Adrenal gland (tissue), 12 donors: ENCODE data around the gene NFKBIA. TPM values are rescaled to one million over a fixed set of nuclear protein-coding genes. Genes with fewer than 3 reads are reported as not detected.
A peak's percentile ranks its signal among the peaks of the same experiment; 100 is the strongest.

ENCODE experiments used
- DNase-seq, 7 donors: peaks; one replicate each; pipeline ENCODE4 v3.0.0-alpha.2; 2019 to 2020
- H3K27ac ChIP-seq, 5 donors: fragments of 200-600 bp; sonication (generic) in 4 of 5; 1 replicate in 3 of 5; 2 replicates in 2 of 5; pipeline versions ENCODE4 v1.5.1 to v1.8.0; 2016 to 2020; ENCODE audit warnings: mild to moderate bottlenecking in 1 of 5
- H3K27me3 ChIP-seq: fragments of 200-600 bp; 2 replicates; pipeline ENCODE4 v1.8.0; 2021
- H3K36me3 ChIP-seq, 2 donors: fragments of 200-600 bp; replicated peaks in 1 of 2; 1 replicate in 1 of 2; 2 replicates in 1 of 2; pipeline versions ENCODE4 v1.5.1 to v1.8.0; 2018 to 2022
- H3K4me1 ChIP-seq, 2 donors: fragments of 200-600 bp; replicated peaks in 1 of 2; 1 replicate in 1 of 2; 2 replicates in 1 of 2; pipeline versions ENCODE4 v1.5.1 to v1.8.0; 2018 to 2021
- H3K4me3 ChIP-seq, 4 donors: fragments of 200-600 bp; sonication (generic) in 3 of 4; one replicate each; pipeline ENCODE4 v1.5.1; 2016 to 2018
- H3K9me3 ChIP-seq, 3 donors: fragments of 200-600 bp; sonication (generic) in 1 of 3; replicated peaks in 1 of 3; 1 replicate in 2 of 3; 2 replicates in 1 of 3; pipeline versions ENCODE4 v1.5.1 to v1.8.0; 2016 to 2021
- POLR2A ChIP-seq, 2 donors: fragments of 450-650 bp; IDR thresholded peaks; one replicate each; pipeline ENCODE4 v1.6.1; 2017; ENCODE audit warnings: antibody characterized with exemption in 2 of 2, mild to moderate bottlenecking in 2 of 2, moderate library complexity in 1 of 2
- WGBS, 4 donors: extraction: QIAGEN DNeasy Blood & Tissue Kit in 2 of 4; methylation state at CpG; one replicate each; pipeline versions ENCODE4 v1.1.5 to v1.1.7; 2013 to 2017; 5-methylcytosine and 5-hydroxymethylcytosine counted together
- intact Hi-C, 2 donors: fragments of 100-400 bp; cut with DNase I; formaldehyde crosslinking; loops; one replicate each; pipeline versions ENCODE4 v1.14.1 to v1.15.0; 2022 to 2023
- polyA plus RNA-seq, 3 donors: library from polyadenylated mRNA; stranded (reverse); fragments of 200-250 nt in 2 of 3; fragments of 350-450 nt in 1 of 3; fragmentation: Illumina TruSeq in 1 of 3; extraction: RNeasy Lipid Tissue Mini Kit (QIAGEN cat#74804) in 1 of 3; gene quantifications; one replicate each; pipeline ENCODE4 v1.2.3, GENCODE V29; 2013 to 2014
- total RNA-seq, 9 donors: library from RNA; depleted of rRNA in 4 of 9; stranded (reverse); fragments of >200 nt in 4 of 9; fragments of 120-200 nt in 1 of 9; fragmentation: NEBNext Ultra II Directional in 1 of 9; extraction: Animal tissue kit (Norgen Biotek cat#: 25700) in 1 of 9; gene quantifications; one replicate each; pipeline versions ENCODE4 v1.1.0 to v1.2.4, GENCODE V29; 2013 to 2023
- TF ChIP-seq, protein P1 (sequence below), 6 experiments: fragments of 450-650 bp in 4 of 6; fragments of 200-600 bp in 2 of 6; sonication (generic) in 1 of 6; IDR thresholded peaks; 1 replicate in 5 of 6; 2 replicates in 1 of 6; pipeline versions ENCODE4 v1.5.1 to v1.8.0; 2016 to 2021; ENCODE audit warnings: antibody characterized with exemption in 6 of 6, mild to moderate bottlenecking in 2 of 6, moderate library complexity in 1 of 6
- donor health status: healthy with polysubstance abuse.
- donor health status: Bipolar disorder and iron deficiency.
- donor health status: DM: yes; HTN: yes; CAD: no.
- donor health status: DM: no; HTN: no; CAD: no.
- donor health status: DM: no; HTN: no; CAD: no.
- donor health status: DM: yes; HTN: yes; CAD: no.

Gene NFKBIA
- total and polyA plus RNA-seq, 12 donors: 100 to 677 (median 218) TPM

DNA sequence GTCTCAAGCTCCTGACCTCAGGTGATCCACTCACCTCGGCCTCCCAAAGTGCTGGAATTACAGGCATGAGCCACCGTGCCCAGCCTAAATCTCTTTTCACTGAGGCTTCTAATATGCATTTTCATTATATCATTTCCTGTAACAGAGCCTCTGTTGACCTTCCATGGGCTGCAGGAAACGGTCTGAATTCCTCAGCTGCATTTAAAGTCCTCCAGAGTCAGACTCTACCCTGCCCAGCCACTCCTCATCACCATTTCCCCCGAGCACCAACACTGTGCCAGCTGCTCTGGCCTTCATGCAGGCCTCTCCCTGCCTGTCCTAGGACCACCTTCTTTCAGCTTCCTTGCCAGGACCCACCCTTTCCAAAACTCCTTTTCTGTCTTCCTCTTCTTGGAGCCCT, 9.8 kb upstream of the NFKBIA start:
- Histone ChIP-seq H3K4me3 (no peak overlapping the region), H3K27me3 (no peaks in the 10 kb centered on the region), H3K36me3 (no peaks in the 10 kb centered on the region), H3K9me3 (no peaks in the 10 kb centered on the region), H3K27ac (peak overlapping the region in 1 of 5 donors; percentile 40), H3K4me1 (no peaks in the 10 kb centered on the region)
- intact Hi-C loops: loop anchor here (5.0 to 10.0 kb wide), 4 partner anchors 197 to 277 kb away; no protein-coding TSS in a partner anchor
- DNase-seq: peak in 1 of 7 donors; percentile 39
- WGBS, 4 donors: 36 to 52% (median 46%) methylated on average over 4 of the region's 4 CpGs
- TF ChIP-seq, protein P1, sequence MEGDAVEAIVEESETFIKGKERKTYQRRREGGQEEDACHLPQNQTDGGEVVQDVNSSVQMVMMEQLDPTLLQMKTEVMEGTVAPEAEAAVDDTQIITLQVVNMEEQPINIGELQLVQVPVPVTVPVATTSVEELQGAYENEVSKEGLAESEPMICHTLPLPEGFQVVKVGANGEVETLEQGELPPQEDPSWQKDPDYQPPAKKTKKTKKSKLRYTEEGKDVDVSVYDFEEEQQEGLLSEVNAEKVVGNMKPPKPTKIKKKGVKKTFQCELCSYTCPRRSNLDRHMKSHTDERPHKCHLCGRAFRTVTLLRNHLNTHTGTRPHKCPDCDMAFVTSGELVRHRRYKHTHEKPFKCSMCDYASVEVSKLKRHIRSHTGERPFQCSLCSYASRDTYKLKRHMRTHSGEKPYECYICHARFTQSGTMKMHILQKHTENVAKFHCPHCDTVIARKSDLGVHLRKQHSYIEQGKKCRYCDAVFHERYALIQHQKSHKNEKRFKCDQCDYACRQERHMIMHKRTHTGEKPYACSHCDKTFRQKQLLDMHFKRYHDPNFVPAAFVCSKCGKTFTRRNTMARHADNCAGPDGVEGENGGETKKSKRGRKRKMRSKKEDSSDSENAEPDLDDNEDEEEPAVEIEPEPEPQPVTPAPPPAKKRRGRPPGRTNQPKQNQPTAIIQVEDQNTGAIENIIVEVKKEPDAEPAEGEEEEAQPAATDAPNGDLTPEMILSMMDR (IDR thresholded peaks at IDR 0.05): no peak
- no peak for TF ChIP-seq POLR2A (IDR thresholded peaks at IDR 0.05)

DNA sequence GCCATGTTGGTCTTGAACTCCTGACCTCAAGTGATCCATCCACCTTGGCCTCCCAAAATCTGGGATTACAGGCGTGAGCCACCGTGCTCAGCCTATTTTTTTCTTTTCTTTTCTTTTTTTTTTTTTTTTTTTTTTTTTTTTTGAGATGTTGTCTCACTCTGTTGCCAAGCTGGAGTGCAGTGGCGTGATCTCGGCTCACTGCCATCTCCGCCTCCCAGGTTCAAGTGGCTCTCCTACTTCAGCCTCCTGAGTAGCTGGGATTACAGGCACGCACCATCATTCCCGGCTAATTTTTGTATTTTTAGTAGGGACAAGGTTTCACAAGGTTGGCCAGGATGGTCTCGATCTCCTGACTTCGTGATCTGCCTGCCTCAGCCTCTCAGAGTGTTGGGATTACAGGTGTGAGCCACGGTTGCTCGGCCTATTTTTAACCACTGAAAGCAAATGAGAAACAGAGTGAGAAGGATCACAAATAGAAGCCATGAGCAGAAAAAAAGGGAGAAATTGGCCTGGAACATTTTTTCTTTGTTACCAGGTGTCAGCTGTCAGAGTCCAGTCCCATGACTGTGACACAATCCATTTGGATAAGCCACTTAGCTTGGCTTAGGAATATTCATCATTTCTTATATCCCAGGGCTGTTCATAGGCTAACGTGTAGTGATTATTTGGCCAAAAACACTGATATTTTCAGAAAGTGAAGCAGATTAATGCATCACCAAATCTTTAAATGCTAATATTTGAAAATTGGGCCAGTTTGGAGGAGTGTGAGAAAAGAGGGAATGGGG, 7.9 kb upstream of the NFKBIA start:
- no peak for DNase-seq
- WGBS, 4 donors: 81 to 87% (median 84%) methylated on average over 12 of the region's 12 CpGs
- Histone ChIP-seq H3K4me1 (no peaks in the 10 kb centered on the region), H3K36me3 (no peaks in the 10 kb centered on the region), H3K9me3 (no peaks in the 10 kb centered on the region), H3K27me3 (no peaks in the 10 kb centered on the region), H3K27ac (no peak overlapping the region), H3K4me3 (no peak overlapping the region)
- TF ChIP-seq POLR2A (IDR thresholded peaks at IDR 0.05): no peak
- TF ChIP-seq, protein P1 (IDR thresholded peaks at IDR 0.05): no peak
- intact Hi-C loops: loop anchor here (5.0 to 10.0 kb wide), 4 partner anchors 195 to 275 kb away; no protein-coding TSS in a partner anchor

DNA sequence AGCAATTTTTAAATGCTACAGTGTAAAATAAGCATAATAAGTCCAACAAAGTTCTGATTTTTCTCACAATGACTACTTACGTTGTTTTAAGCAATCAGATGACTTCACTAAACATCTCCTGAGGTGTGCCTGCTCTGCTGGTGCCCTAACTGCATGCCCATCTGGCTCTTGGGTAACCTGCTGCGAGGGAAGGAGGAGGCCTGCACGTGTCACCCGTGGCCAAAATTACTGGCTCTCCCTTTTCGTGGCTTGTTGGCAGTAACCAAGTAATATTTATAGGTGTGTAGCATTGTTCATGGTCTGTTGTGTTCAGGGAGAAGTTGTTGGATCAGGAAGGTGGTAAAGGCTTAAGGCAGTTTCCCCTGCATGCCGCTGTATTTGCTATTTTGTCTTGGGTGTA, 6.3 kb upstream of the NFKBIA start:
- WGBS, 4 donors: 89 to 93% (median 90%) methylated on average over 6 of the region's 6 CpGs
- Histone ChIP-seq H3K4me1 (peaks cover 9 to 13% of the 10 kb centered on the region in 2 donors), H3K27ac (no peak overlapping the region), H3K4me3 (no peak overlapping the region), H3K36me3 (no peaks in the 10 kb centered on the region), H3K27me3 (no peaks in the 10 kb centered on the region), H3K9me3 (no peaks in the 10 kb centered on the region)
- TF ChIP-seq, protein P1 (IDR thresholded peaks at IDR 0.05): no peak
- no peak for TF ChIP-seq POLR2A (IDR thresholded peaks at IDR 0.05)
- intact Hi-C loops: loop anchor here (5.0 to 10.0 kb wide), 4 partner anchors 194 to 274 kb away; no protein-coding TSS in a partner anchor
- DNase-seq: no peak

DNA sequence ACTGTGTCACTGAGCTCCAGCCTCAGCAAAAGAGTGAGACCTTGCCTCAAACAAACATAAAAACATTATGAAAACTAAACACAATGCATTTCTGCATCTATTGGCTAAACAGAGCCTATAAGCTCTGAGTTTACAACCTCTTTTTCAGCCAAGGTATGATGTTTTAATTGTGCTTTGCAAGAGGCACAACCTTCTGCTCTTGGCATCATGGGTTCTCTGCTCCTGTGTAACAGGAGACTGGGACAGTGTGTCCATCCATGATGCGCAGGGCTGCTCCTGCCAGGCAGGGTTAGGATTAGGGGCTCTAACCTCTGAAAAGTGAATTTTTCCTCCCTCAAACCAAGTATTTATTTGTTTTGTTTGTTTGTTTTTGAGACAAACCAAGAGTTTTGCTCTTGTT, 5.0 kb upstream of the NFKBIA start:
- 85 to 100% (median 94%) methylated on average over 1 of the region's 1 CpG for WGBS, 4 donors
- Histone ChIP-seq H3K4me3 (no peak overlapping the region), H3K9me3 (no peaks in the 10 kb centered on the region), H3K36me3 (no peaks in the 10 kb centered on the region), H3K27ac (no peak overlapping the region), H3K4me1 (peaks cover 17 to 22% of the 10 kb centered on the region in 2 donors), H3K27me3 (no peaks in the 10 kb centered on the region)
- TF ChIP-seq POLR2A (IDR thresholded peaks at IDR 0.05): no peak
- TF ChIP-seq, protein P1 (IDR thresholded peaks at IDR 0.05): no peak
- DNase-seq: no peak
- intact Hi-C loops: loop anchor here in 1 of 2 donors (5.0 to 10.0 kb wide), 3 partner anchors 75 to 192 kb away; no protein-coding TSS in a partner anchor
